DLD1 (cell line): ENCODE measurements around the gene PIAS2.
"Not testable (repeated sequence)": the region's sequence is repeated elsewhere in the genome, so short reads cannot be mapped to it uniquely, and the experiment has no call there.

Experiments
- in situ Hi-C: cut with HindIII; loops from 2 replicates; pipeline ENCODE4 v1.10.0; 2017; ENCODE audit warnings: low sequenced_read_pairs

PIAS2 gene

GRCh38 chr18:46903406-46903805 lies 13.9 kb downstream of the PIAS2 start:
- in situ Hi-C loops, result no loop called here

- in situ Hi-C loops, result no loop called here
These were observed 17.9 kb downstream of the PIAS2 start for GRCh38 chr18:46899274-46899948.

- in situ Hi-C loops, result no loop called here
These were observed 23.2 kb downstream of the PIAS2 start for GRCh38 chr18:46894124-46894523.

GRCh38 chr18:46893360-46893759 lies 23.9 kb downstream of the PIAS2 start:
- in situ Hi-C loops, result no loop called here

GRCh38 chr18:46892842-46893241 lies 24.5 kb downstream of the PIAS2 start:
- in situ Hi-C loops, result no loop called here

- in situ Hi-C loops, result no loop called here
These were observed 25.5 kb downstream of the PIAS2 start for GRCh38 chr18:46891742-46892214.

DNA sequence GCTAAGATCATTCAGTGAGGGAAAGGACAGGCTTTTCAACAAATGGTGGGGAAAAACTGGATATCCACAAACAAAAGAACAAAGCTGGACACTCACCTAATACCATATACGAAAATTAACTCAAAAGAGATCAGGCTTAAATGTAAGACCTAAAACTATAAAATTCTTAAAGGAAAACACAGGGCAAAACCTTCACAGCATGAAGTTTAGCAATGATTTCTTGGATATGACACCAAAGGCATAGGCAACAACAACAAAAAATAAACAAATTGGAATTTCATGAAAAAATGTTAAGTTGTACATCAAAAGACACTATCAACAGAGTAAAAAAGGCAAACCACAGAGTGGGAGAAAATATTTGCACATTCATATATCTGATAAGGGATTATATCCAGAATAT lies 28.3 kb downstream of the PIAS2 start:
- in situ Hi-C loops, result no loop called here

DNA sequence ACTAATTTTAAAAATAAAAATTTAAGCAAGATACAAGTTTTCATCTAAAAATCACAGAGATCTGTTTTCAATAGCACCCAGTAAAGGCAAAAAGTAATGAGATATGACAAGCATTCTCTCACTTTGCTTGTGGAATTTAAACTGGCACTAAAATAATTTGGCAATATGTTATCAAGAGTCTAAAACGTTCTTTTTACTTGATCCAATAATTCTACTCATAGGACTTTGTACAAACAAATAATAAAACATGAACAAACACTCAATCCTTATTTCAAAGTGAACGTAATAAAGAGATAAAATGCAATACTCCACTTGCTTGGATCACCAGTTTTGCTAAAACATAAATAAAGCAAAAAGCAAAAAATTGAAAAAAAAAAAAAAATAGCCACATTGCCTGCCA lies 30.4 kb downstream of the PIAS2 start:
- in situ Hi-C loops, result no loop called here

- in situ Hi-C loops, result no loop called here
These were observed 34.1 kb downstream of the PIAS2 start for GRCh38 chr18:46883180-46883579.

DNA sequence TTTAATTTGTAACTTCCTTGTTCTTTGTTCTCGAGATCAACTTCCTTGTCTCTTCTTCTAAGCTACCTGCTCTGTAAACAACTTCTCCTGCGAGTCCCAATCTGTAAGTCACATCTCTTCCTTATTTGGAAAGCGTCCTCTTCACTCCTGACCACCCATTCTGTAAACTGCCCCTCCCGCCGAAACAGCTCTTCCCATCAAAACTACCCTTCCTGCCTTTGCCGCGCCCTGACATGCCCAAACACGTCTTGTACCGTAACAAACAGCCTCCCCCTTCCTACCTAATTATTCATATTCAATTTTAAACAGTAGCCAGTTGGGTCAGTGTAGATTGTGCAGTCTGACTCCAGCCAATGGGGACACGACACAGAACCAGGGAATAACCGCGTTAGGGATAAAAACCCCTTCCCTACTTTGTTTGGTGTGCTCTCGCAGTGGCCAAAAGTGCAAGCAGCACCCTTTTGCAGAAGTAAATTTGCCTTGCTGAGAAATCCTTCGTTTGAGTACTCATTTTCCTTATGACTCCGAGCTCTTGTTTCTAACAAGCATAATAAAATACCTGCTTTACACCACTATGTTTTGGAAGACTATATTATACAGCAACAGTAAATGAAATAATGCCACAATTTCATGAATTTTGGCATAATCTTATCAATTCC lies 39.8 kb downstream of the PIAS2 start:
- in situ Hi-C loops, result no loop called here

DNA sequence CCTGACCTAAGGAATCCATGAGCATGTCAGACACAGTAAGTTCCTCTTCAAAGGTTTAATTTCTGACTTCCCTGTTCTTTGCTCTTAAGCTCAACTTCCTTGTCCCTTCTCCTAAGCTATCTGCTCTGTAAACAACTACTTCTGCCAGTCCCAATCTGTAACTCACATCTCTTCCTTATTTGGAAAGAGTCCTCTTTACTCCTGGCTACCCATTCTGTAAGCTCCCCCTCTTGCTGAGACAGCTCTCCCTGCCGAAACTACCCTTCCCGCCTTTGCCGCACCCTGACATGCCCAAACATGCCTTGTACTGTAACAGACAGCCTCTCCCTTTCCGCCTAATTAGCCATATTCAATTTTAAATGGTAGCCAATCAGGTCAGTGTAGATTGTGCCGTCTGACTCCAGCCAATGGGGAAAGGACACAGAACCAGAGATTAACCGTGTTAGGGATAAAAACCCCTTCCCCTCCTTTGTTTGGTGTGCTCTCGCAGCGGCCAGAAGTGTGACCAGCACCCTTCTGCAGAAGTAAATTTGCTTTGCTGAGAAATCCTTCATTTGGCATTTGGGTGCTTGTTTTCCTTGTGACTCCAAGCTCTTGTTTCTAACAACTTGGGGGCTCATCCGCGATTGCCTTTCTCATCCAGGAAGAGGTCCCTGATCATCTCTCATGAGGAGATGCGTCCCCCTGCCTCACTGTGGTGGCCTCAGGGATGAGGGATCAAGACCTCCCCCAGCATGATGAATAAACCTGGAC lies 49.0 kb downstream of the PIAS2 start:
- in situ Hi-C loops, result no loop called here

GRCh38 chr18:46867367-46868143 lies 49.8 kb downstream of the PIAS2 start:
- in situ Hi-C loops, result no loop called here

DNA sequence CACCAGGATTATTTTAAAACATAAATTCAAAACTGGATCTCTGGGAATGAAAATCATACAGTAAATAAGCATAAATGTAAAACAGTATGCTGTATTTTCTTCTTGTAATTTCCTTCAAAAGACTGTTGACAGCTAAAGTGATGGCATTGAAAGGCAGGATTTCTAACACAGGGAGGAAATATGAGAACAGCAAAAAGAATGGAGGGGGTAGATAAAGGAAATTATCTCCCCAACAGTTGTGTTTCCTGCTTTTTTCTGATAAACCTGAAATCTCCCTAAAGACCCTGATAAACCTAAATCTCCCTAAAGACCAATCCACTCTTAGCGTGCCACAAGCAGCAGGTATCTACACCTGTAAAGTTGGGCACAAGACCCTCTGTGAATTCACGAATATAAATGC lies 50.8 kb downstream of the PIAS2 start:
- in situ Hi-C loops, result no loop called here

GRCh38 chr18:46865245-46865644 lies 52.1 kb downstream of the PIAS2 start:
- in situ Hi-C loops, result not testable (repeated sequence)

DNA sequence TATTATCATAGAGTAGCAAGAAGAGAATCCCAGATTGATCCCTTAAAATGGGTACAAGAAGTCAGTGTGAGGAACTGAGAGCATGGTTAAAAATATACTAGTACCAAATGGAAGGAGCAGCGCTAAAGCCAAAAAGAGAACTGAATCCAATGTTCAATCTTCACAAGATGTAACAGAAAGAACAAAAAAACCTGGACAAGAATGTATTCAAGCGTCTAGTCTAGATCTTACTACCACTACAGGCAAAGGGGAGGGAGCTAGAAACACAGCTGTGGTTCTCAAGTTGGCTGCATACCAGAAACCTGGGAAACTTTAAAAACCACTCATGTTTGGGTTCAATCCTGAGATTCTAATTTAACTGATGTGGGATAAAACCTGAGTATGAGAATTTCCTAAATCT lies 57.5 kb downstream of the PIAS2 start:
- in situ Hi-C loops, result no loop called here

DNA sequence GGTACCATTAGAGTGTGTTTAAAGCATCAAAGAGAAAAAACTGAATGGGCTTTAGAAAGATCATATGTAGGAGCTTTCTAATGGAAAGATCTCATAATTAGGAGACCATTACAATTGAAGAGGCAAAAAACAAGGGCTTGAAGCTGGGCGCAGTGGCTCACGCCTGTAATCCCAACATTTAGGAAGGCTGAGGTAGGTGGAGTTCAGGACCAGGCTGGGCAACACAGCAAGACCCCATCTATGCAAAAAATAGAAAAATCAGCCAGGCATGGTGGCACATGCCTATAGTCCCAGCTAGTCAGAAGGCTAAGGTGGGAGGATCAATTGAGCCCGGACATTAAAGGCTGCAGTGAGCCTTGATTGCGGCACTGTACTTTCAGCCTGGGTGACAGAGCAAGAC lies 59.0 kb downstream of the PIAS2 start:
- in situ Hi-C loops, result no loop called here

- in situ Hi-C loops, result no loop called here
These were observed 60.3 kb downstream of the PIAS2 start for GRCh38 chr18:46856973-46857372.

DNA sequence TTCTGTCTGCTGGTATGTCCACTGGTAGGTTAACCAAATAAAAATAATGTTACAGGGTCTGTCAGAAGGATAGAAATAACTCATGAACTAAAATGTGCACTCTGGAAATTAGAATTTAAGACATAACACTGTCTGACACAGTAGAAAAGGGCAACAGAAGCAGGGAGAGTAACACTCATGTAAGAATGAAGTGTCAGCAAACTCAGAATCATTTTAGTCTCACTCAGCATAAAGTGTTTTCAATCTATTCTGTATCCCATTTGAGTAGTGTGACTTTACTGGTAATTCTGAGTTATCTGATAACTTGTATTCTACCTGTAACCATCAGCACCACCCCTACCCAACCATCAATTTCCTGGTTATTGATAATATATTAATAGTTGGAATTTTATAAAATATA lies 68.3 kb downstream of the PIAS2 start:
- in situ Hi-C loops, result no loop called here

DNA sequence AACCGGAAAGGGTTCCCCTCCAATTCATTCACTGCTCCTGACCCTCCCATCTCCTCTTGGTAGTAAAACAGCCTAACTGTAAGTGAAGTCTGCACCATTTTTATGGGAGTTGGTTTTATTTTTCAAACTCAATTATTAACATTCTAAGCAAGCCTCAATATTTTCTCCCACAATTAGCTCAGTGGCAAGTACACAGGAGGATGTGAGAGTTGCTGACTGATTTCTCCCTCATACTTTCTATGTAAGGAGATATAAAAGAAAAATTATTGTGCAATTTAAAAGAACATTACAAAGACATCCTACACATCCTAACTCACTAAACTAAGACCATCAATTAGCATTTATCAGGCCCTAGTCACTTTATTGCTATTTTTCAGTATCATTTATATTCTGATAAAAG lies 73.9 kb downstream of the PIAS2 start:
- in situ Hi-C loops, result no loop called here

DNA sequence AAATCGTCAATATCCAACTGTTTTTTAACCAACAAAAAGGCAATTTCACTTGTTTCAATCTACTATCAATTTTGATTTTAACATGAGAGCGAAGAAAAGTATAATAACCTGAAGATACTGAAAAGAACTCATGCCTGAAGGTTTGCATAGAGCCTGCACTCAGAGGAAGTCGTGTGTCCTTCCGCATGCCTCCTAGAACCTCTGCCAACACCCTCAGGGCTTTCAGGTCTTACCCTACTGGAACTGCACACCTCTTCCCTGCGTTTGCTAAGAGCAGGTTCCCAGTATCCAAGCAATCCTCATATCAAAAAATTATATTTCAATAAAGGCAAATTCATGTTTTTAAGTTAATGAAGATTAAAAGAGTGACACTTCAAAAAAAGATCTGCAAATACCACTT lies 74.7 kb downstream of the PIAS2 start:
- in situ Hi-C loops, result no loop called here

DNA sequence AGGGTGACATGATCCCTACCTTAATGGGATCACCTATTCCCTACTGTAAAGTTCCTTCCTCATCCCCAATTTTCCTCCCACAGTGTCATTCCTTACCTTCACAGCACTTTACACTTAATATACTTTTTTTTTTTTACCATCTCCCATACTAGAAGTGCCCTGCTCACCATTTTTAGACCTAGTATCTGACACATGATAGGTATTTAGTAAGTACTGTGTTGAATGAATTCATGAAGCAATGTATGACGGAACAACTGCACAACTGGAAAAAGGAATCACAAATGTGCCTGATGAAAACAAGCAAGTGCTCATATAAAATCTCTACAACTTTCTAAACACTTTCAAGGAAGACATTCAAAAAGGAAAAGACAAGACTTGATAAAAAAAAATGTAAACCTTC lies 83.4 kb downstream of the PIAS2 start:
- in situ Hi-C loops, result no loop called here
